ENCODE data around the gene TRMT2B.
"Not testable (repeated sequence)": the region's sequence is repeated elsewhere in the genome, so short reads cannot be mapped to it uniquely, and the experiment has no call there.

TRMT2B gene

DNA sequence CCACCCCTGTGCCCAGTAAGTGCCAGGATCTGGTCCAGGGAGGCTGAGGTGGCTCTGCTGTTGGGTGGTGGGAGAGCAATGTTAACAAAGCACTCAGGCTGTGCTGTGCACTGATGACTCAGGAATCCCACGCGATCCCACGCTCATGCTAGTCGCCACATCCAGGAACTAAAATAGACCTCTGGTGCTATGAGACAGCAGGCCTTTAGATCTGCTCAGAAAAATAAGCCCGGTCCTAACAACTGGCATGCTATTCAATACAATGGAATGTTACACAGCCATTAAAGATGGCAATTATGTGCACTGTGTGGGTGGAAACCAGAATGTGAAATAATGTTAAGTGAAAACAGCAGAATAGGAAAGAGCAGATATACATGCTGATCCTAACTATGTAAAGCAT is 56.4 kb downstream of the TRMT2B start:
- no peak for DNase-seq

DNA sequence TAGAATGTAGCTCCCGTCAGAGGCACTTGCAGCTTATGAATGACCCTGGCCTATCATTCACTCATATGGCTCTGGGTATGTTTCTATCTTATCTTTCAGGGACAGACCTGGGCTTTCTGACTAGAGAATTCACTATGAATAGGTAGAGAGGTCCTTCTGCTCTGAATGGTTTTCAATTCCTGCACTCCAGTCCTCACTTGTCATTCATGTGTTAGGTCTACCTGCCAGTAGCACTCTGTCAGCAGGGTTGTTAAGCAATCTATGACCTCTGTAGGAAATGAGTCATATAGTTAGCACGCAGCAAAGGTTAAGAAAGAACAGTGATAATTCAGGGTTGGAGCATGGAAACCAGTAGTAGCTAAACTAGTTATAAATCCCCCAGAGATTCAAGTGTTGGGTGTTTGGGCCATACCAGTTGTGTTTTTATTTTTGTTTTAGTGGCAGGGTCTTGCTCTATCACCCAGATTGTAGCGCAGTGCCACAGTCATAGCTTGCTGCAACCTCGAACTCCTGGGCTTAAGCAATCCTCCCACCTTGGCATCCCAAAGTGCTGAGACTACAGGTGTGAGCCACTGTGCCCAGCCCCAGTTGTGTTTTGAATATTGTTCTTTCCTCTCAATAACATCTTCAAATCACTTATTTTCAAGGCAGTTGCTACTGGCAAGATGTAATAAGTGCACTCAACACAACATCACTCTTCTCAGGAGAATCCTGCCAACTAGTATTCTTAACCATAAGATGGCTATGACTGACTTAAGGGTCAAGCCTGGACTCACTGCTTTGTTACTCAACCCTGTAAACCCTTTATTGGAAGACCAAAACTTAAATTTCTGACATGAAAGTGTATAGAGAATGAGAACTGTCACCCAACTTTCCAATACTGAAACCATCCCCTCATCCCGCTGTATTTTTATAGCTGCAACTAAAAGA is 57.3 kb downstream of the TRMT2B start:
- no peak for DNase-seq

DNA sequence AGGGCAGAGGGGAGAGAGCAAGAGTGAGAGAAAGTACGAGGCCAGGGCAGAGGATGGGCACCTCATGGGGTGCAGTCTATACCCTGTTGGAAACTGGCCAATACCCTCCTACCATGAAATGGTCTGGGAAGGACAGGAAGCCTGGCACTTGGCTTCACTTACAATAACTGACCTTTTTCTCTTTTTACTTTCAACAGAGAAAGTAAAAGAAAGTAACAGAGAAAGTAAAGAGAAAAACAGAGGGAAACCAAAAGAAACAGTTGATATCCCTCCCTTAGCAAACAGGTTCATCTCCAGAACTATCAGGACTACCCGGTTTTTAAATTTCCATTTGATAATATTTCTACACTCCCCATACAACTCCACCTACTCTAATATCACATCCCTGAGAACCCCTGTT is 61.8 kb downstream of the TRMT2B start:
- DNase-seq, result no peak

GRCh38 chrX:100984818-100985217 is 67.1 kb downstream of the TRMT2B start:
- DNase-seq, result no peak

DNA sequence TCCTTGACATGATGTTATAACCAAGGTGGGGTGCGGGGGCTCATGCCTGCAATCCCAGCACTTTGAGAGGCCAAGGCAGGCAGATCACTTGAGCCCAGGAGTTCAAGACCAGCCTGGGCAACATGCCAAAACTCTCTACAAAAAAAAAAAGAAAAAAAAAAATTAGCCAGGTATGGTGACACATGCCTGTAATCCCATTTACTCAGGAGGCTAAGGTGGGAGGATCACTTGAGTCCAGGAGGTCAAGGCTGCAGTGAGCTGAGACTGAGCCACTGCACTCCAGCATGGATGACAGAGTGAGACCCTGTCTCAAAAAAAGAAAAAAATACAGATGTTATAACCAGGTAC is 70.4 kb downstream of the TRMT2B start:
- DNase-seq, result not testable (repeated sequence)

DNA sequence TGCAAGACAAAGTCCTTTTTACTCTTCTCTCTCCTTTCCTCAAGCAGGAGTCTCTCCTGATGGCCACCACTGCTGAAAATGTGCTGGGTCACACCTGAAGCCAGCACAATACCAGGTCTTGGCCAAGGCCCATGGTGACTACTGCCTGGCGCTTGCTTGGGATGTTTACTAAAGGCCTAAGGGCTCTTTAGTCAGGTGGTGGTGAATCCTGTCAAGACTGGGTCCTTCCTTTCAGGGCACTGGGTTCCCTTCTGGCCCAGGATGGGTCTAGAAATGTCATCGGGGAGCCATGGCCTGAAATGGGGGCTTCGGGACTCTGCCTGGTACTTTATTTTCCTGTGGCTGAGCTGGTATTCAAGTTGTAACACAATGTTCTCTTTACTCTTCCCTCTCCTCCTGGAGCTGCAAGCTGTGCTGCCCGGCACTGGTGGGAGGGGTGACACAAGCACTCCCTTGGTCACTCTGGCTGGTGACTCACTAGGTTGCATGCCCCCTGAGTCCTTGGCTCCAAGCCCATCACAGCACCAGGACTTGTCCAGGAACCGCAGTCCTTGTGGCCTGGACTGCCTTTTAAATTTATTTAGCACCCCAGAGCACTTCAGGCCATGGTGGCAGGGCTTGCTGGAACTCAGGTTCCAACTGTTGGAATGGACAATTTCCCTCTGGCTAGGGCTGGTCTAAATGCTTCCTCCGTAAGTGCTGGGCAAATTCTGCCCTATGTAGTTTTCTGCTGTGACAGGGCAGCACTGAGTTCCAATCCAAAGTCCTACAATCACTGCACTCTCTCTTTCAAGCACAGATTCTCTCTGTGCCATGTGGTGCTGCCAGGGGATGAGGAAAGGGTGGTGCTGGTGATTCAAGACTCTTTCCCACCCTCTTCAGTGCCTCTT is 71.1 kb downstream of the TRMT2B start:
- DNase-seq, result no peak

- DNase-seq, result no peak
Measured at GRCh38 chrX:100979881-100980607, 71.9 kb downstream of the TRMT2B start.

DNA sequence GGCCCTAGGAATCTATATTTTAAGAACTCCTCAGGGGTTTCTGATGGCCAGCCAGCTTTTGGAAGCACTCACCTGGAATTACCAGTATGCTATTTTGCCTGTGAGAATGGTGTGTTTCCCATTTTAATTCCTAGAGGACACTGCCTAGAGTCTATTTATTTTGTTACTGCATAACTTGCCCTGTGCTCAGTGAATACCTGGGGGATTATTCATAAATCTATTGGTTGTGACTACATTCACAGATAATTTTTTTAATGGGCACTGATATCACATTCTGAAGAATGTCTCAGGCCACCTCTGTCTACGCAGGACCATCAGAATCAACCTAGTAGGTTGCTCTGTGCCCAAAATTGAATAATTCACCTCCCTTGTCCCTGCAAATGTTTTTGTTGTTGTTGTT is 75.7 kb downstream of the TRMT2B start:
- no peak for DNase-seq

GRCh38 chrX:100975212-100975611 is 76.7 kb downstream of the TRMT2B start:
- DNase-seq, result no peak

DNA sequence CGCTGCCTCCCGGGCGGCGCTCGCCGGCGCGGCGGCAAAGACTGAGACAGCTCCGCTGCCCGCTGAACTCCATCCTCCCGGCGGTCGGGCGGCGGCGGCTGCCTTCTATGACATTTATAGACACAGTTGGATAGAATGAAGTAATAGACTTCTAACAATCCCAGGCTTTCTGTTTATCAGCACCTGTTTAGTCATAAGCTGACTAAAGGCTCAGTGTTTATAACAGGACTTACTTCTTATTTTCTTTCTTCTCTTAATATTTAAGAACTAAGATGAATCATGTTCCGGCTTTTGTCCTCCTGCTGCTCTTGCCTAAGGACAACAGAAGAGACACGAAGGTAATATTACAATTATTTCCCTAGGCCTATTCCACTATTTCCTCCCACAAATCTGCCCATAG is 78.5 kb downstream of the TRMT2B start:
- DNase-seq, result no peak

DNA sequence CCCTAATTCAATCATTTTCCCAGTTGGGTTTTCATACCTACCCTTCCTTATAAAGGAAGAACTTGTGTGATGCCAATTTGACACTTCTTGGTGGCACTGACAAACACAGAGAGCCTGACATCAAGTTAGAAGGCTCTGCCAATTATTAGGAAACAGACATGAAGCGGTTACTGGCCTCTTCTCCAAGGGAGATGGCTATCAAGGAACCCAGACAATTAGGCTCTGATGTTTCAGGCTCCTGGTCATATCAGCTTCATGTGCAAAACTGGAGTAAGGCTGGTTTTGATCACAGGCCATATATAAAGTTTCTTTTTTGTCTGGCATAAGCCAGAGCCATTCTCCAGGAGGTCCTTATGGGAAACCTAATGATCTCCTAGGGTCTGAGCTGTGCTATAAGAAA is 82.0 kb downstream of the TRMT2B start:
- DNase-seq, result no peak

DNA sequence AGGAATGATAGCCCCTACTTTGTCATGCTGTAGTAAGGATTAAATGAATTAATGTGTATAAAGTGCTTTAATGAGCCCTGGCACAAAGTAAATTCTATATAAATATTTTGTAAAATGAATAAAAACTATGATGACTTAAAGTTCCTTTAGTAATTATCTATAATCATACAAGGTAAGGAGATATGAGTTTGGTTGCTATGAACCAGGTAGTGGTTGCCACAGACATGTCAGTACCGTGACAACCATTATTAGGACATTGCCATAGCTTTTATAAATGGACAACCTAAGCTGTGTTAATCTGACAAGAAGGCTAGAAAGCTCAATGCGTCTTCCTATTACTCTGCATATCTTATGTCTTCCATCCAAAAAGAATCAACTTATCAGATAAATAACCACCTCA is 82.5 kb downstream of the TRMT2B start, which contains the start of gene ARL13A:
Gene ARL13A (plus strand): TSS at position 301 of the 400 bp plus-strand sequence. CDS start 3,982 bp downstream, outside the sequence.
- DNase-seq, result no peak

DNA sequence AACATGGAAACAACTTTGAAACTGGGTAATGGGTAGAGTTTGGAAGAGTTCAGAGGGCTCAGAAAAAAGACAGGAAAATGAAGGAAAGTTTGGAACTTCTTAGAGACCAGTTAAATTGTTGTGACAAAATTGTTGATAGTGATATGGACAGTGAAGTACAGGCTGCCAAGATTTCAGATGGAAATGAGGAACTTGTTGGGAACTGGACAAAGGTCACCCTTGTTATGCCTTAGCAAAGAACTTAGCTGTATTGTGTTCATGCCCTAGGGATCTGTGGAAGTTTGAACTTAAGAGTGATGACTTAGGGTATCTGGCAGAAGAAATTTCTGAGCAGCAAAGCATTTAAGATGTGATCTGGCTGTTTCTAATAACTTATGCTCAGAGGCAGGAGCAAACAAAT is 87.5 kb downstream of the TRMT2B start:
- no peak for DNase-seq

- DNase-seq, result no peak
Measured at GRCh38 chrX:100962811-100963210, 89.1 kb downstream of the TRMT2B start.

All from activated CD4-positive, alpha-beta T cell treated with anti-CD3 and anti-CD28 coated beads, Interleukin-2, amount 50 U/mL, for 1 hour (primary cell).